Activated B cell treated with CpG ODN at 0.5 μM for 24 hours (primary cell): ENCODE results near the gene TBC1D30. TPM values are rescaled to one million over a fixed set of nuclear protein-coding genes. Genes with fewer than 3 reads are reported as not detected.

ENCODE experiments used
- ATAC-seq: fragments of 200-7000 bp; cut with Tn5 transposase; one replicate; pipeline ENCODE4 v1.10.0; 2021; ENCODE audit warnings: low read depth, mild to moderate bottlenecking, moderate library complexity
- CTCF ChIA-PET: fragments of 350-600 bp; sonication (Branson Sonifier 250); formaldehyde crosslinking; loops from one replicate; lab custom pipeline; 2021; ENCODE audit warnings: antibody characterized with exemption; lab: Charles Lee
- POLR2A ChIA-PET: fragments of 350-600 bp; sonication (Branson Sonifier 250); formaldehyde crosslinking; loops from one replicate; lab custom pipeline; 2021; ENCODE audit warnings: antibody characterized with exemption; lab: Charles Lee
- DNase-seq: peaks from one replicate; pipeline ENCODE4 v3.0.0; 2022
- H3K27ac Mint-ChIP-seq: one replicate; pipeline ENCODE4 v1.8.0; 2020; ENCODE audit warnings: mixed read lengths
- H3K27me3 Mint-ChIP-seq: one replicate; pipeline ENCODE4 v1.8.0; 2021; ENCODE audit warnings: mixed read lengths
- H3K36me3 Mint-ChIP-seq: one replicate; pipeline ENCODE4 v1.8.0; 2021; ENCODE audit warnings: low read depth, mixed read lengths
- H3K4me1 Mint-ChIP-seq: one replicate; pipeline ENCODE4 v1.8.0; 2021; ENCODE audit warnings: mixed read lengths
- H3K4me3 Mint-ChIP-seq: one replicate; pipeline ENCODE4 v1.8.0; 2020; ENCODE audit warnings: mild to moderate bottlenecking, mixed read lengths
- H3K9me3 Mint-ChIP-seq: one replicate; pipeline ENCODE4 v1.8.0; 2020; ENCODE audit warnings: mixed read lengths
- CTCF ChIP-seq: fragments of 200-600 bp; IDR thresholded peaks from one replicate; pipeline ENCODE4 v1.8.0; 2022; ENCODE audit warnings: antibody characterized with exemption, mild to moderate bottlenecking
- intact Hi-C: fragments of 100-400 bp; cut with micrococcal nuclease; formaldehyde crosslinking; loops from one replicate; pipeline ENCODE4 v1.15.1; 2024
- total RNA-seq: library from RNA; stranded (reverse); gene quantifications from 2 replicates; pipeline ENCODE4 v1.2.3, GENCODE V29; 2022

Gene TBC1D30
- total RNA-seq, 1 donor from 2014 or later, result 0.13 TPM

GRCh38 chr12:64884728-64885127, 60.3 kb downstream of the TBC1D30 start:
- no peak for DNase-seq
- ChIA-PET CTCF (no interaction called here), POLR2A (no interaction called here)

GRCh38 chr12:64889434-64890216, 65.2 kb downstream of the TBC1D30 start:
- no peak for ATAC-seq
- Mint-ChIP-seq H3K27me3 (peaks cover 34% of the 10 kb centered on the region), H3K27ac (no peak overlapping the region), H3K36me3 (no peaks in the 10 kb centered on the region), H3K4me1 (no peaks in the 10 kb centered on the region), H3K4me3 (no peak overlapping the region), H3K9me3 (no peaks in the 10 kb centered on the region)
- CTCF ChIA-PET, result interaction anchor here (0.8 to 4.1 kb wide), 9 partner anchors 10 to 1971 kb away, joined by 3 to 61 read pairs (median 7); no protein-coding TSS in a partner anchor
- DNase-seq, result no peak
- intact Hi-C loops, result loop anchor here (2.0 kb wide), 1 partner anchor 667 kb away; no protein-coding TSS in a partner anchor
- no peak for TF ChIP-seq CTCF
- POLR2A ChIA-PET, result no interaction called here

More at GRCh38 chr12:64884728-64885127, 60.3 kb downstream of the TBC1D30 start:
- TF ChIP-seq CTCF, result no peak
- no peak overlapping the region for H3K4me3 Mint-ChIP-seq
- intact Hi-C loops, result no loop called here
- no peak overlapping the region for H3K27ac Mint-ChIP-seq
- H3K36me3 Mint-ChIP-seq, result no peaks in the 10 kb centered on the region
- peaks cover 3% of the 10 kb centered on the region for H3K9me3 Mint-ChIP-seq
- peaks cover 16% of the 10 kb centered on the region for H3K27me3 Mint-ChIP-seq
- no peaks in the 10 kb centered on the region for H3K4me1 Mint-ChIP-seq
- no peak for ATAC-seq

- H3K27ac Mint-ChIP-seq, result no peak overlapping the region
- H3K4me1 Mint-ChIP-seq, result no peaks in the 10 kb centered on the region
- CTCF ChIA-PET, result interaction anchor here (0.8 to 4.1 kb wide), 20 partner anchors 9 to 1970 kb away, joined by 3 to 61 read pairs (median 4); no protein-coding TSS in a partner anchor
- intact Hi-C loops, result loop anchor here (1.0 to 2.0 kb wide), 7 partner anchors 341 to 1970 kb away; no protein-coding TSS in a partner anchor
- ATAC-seq (no peak), DNase-seq (no peak)
- H3K9me3 Mint-ChIP-seq, result no peaks in the 10 kb centered on the region
- POLR2A ChIA-PET, result no interaction called here
- H3K27me3 Mint-ChIP-seq, result peaks cover 34% of the 10 kb centered on the region
- no peak overlapping the region for H3K4me3 Mint-ChIP-seq
- H3K36me3 Mint-ChIP-seq, result no peaks in the 10 kb centered on the region
- TF ChIP-seq CTCF, result peak; percentile 95
These were observed 66.5 kb downstream of the TBC1D30 start for GRCh38 chr12:64890873-64891468.

GRCh38 chr12:64891629-64892028, 67.2 kb downstream of the TBC1D30 start:
- POLR2A ChIA-PET, result no interaction called here
- CTCF ChIA-PET, result interaction anchor here (0.7 to 4.1 kb wide), 15 partner anchors 9 to 1216 kb away, joined by 3 to 61 read pairs (median 6); no protein-coding TSS in a partner anchor
- Mint-ChIP-seq H3K27ac (no peak overlapping the region), H3K36me3 (no peaks in the 10 kb centered on the region), H3K27me3 (peaks cover 31% of the 10 kb centered on the region), H3K9me3 (no peaks in the 10 kb centered on the region), H3K4me1 (no peaks in the 10 kb centered on the region), H3K4me3 (no peak overlapping the region)
- ATAC-seq (no peak), DNase-seq (no peak)
- intact Hi-C loops, result loop anchor here (1.0 to 2.0 kb wide), 7 partner anchors 341 to 1970 kb away; no protein-coding TSS in a partner anchor
- no peak for TF ChIP-seq CTCF

GRCh38 chr12:64892561-64892960, 68.1 kb downstream of the TBC1D30 start:
- no peaks in the 10 kb centered on the region for H3K36me3 Mint-ChIP-seq
- no peak overlapping the region for H3K4me3 Mint-ChIP-seq
- peaks cover 31% of the 10 kb centered on the region for H3K27me3 Mint-ChIP-seq
- ChIA-PET POLR2A (no interaction called here), CTCF (interaction anchor here (0.7 to 4.1 kb wide), 5 partner anchors 10 to 1215 kb away, joined by 3 to 61 read pairs (median 3); no protein-coding TSS in a partner anchor)
- no peaks in the 10 kb centered on the region for H3K9me3 Mint-ChIP-seq
- ATAC-seq (no peak), DNase-seq (no peak)
- no peaks in the 10 kb centered on the region for H3K4me1 Mint-ChIP-seq
- intact Hi-C loops, result no loop called here
- H3K27ac Mint-ChIP-seq, result no peak overlapping the region
- no peak for TF ChIP-seq CTCF
